HG02884 (cell line): ENCODE measurements around the gene PAX9.
"Not testable (repeated sequence)": the region's sequence is repeated elsewhere in the genome, so short reads cannot be mapped to it uniquely, and the experiment has no call there.

ENCODE experiments used
- ATAC-seq: cut with Tn5 transposase; IDR thresholded peaks from one replicate; pipeline ENCODE4 v1.9.1; 2021; ENCODE audit warnings: mild to moderate bottlenecking, moderate library complexity; ENCODE audit not compliant: unreplicated experiment

Gene PAX9

GRCh38 chr14:36671149-36671548 is 9.5 kb downstream of the PAX9 start:
- ATAC-seq, result no peak

GRCh38 chr14:36672095-36672494 is 10.4 kb downstream of the PAX9 start:
- no peak for ATAC-seq

GRCh38 chr14:36674659-36675058 is 13.0 kb downstream of the PAX9 start:
- no peak for ATAC-seq

DNA sequence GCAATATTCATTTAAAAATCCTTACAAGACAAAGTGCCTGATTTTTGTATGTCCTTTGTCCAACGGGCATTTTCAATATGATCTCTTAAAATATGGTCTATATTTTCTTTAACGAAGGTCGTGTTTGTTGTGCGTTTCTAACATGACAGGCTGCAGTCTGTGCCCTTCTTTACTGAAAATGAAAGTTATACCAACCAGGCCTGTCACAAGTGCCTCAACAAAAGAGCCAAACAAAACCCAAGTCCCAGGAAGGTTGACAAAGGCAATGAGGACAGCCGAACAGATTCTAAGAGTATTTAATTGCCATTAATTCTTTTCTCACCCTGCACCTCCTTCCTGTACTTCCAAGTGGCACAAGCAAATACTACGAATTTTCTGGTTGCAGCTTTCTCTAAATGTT is 13.9 kb downstream of the PAX9 start:
- ATAC-seq, result no peak

- ATAC-seq, result no peak
Measured at GRCh38 chr14:36676236-36676635, 14.6 kb downstream of the PAX9 start.

- ATAC-seq, result no peak
Measured at GRCh38 chr14:36682338-36682737, 20.7 kb downstream of the PAX9 start.

- ATAC-seq, result no peak
Measured at GRCh38 chr14:36683083-36683724, 21.5 kb downstream of the PAX9 start.

DNA sequence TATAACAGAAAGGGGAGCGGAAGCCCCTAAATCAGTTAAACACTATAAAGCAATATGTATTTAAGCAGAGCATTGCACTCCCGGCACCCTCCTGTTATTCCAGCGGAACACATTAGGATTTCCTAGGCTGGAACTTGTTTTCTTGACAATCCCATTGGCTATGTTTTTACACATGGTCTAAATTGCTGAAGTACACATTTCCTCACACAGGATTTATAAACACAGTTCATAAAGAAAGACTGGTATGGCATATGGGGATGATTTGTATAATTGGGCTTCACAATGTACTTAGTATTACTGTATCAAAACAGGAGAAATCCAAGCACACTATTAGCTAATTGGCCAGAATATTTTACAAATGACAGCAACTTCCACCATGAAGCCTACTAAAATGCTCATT is 23.3 kb downstream of the PAX9 start:
- no peak for ATAC-seq

DNA sequence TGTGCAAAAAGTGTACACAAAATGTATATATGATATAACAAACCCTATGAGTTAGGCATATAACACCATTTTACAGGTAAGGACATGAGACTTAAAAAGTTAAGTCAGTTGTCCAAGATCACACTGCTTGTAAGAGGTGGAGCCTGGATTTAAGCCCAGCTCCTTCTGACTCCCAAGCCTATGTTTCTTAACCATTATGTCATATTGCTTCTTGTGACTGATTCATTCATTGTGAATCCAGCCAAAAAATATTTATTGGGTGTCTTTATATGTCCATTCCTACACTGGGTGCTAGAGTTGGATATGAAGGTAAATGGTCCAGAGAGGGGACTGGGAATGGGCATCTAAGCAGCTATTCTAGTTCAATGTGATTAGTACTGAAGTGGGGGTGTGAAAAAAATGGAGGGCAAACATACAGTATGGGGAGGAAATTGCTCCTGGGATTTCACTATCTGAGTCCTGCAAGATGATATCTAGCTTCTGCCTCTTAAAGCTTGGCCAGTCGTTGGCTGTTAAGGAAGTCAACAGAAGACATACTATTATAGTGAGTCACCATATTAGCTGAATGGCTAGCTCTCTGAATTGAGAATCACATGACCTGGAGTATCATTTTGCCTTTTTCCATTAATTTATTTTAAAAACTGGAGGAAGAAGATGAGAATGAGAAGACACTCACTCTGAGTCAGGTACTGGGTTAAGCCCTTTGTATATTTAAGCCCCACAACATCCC is 28.8 kb downstream of the PAX9 start:
- ATAC-seq, result no peak

DNA sequence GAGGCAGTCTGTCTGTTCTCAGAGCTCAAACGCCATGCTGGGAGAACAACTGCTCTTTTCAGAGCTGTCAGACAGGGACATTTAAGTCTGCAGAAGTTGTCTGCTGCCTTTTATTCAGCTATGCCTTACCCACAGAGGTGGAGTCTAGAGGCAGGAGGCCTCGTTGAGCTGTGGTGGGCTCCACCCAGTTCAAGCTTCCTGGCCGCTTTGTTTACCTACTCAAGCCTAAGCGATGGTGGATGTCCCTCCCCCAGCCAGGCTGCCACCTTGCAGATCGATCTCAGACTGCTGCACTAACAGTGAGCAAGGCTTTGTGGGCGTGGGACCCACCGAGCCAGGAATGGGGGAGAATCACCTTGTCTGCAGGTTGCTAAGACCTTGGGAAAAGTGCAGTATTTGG is 37.8 kb downstream of the PAX9 start:
- not testable (repeated sequence) for ATAC-seq

DNA sequence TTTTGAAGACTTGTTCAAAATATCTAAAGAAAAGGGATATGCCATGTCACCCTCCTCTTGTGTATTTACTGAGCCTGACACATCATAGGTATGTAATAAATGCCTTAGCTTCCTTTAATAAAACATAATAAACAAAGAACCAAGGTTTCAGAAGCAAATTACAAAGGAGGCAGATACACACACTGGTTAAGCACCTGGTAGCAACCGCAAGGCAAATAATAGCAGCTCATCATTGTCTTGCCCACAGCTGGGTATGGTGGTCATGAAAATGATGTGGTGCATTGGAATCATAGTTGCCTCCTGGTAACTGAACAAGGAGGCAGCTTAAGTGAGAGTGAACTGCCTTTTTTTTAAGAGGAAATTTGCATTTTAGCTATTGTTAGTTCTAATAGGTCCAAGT is 39.0 kb downstream of the PAX9 start:
- no peak for ATAC-seq

GRCh38 chr14:36701132-36701531 is 39.5 kb downstream of the PAX9 start:
- no peak for ATAC-seq

DNA sequence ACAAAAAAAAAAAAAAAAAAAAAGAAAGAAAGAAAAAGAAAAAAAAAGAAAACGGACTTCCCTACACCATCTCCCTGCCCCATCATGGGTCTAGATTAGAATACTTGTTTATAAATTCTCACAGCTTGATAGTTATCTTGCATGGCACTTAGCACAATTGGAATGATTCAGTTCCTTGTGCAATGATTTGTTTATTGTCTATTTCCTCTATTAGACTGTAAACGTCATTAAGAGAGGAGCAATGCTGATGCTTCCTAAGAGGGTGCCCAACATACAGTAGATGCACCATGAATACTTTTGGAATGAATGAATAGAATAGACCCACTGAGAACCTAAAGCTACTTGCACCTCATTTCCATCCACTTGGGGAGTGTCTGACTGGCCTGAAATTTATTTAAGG is 40.8 kb downstream of the PAX9 start:
- ATAC-seq, result no peak

GRCh38 chr14:36707570-36707969 is 45.9 kb downstream of the PAX9 start:
- ATAC-seq, result no peak

DNA sequence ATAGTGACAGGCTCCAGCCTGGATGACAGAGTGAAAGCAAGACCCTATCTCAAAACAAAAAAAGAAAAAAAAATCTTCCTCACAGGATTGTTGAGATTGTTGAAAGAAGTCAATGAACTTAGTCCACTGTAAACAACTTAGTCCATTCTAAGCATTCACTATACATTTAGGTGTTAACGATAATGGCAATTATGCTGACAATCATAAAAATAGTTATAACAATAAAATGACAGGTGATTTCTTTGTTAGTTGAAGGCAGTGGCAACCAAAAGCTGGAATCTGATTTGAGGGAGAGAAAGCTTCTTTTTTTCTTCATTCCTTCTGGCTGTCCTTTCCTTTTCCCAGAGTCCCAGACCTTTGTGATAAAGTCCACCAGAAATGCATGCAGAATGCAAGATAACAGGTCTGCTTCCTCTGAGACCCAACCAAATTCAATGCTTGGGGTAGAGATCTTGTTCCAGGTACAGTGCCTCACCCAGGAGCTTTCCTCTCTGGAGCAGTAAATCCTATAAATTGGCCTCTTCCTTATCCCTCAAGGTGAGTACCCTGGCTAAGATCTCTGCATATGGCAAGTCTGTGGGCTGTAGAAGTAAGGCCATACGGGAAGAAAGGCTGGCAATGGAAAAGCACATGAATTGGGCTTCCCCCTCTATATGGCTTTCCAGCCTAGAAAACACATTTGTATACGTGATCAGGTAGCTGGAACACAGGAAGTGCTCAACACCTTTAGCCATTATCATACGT is 52.5 kb downstream of the PAX9 start:
- ATAC-seq, result no peak

GRCh38 chr14:36716614-36717184 is 55.0 kb downstream of the PAX9 start:
- no peak for ATAC-seq

DNA sequence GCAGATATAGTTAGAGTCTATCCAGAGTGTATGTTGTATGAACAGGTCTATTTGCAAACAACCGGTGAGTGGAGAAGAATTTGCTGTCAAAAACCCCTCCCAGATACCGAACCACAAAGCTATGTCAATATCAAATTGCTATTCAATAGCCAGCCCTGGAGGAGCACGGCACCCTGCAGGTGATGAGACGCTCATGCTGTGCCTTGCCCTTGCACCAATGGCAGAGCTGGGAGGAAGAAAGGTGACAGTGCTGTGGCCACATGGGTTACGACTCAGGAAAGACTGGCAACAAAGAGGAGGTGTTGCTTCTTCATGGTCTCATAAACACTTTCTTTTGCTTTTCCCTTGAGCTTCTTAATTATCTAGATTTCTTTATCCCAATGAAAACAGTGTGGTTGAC is 55.7 kb downstream of the PAX9 start:
- no peak for ATAC-seq

- no peak for ATAC-seq
Measured at GRCh38 chr14:36718216-36718615, 56.6 kb downstream of the PAX9 start.

- no peak for ATAC-seq
Measured at GRCh38 chr14:36719823-36720222, 58.2 kb downstream of the PAX9 start.

- ATAC-seq, result no peak
Measured at GRCh38 chr14:36720657-36721056, 59.0 kb downstream of the PAX9 start.

DNA sequence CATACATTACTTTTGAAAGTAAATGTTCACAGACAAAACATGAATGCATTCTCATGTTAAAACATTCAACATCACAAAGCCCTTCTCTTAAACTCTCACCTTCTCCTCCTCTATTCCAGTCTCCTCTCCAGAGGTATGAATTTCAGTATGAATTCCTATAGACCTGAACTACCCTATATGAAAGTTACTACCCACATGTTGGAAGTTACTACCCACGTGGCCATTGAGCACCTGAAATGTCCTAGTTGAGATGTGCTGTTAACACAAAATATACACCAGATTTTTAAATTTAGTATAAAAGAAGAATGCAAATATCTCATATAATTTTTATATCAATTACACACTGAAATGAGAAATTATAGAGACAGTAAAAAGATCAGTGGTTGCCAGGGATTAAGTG is 60.2 kb downstream of the PAX9 start:
- ATAC-seq, result no peak

- no peak for ATAC-seq
Measured at GRCh38 chr14:36723530-36723929, 61.9 kb downstream of the PAX9 start.
